ENCODE data around the gene CEBPG. TPM values are rescaled to one million over a fixed set of nuclear protein-coding genes. Genes with fewer than 3 reads are reported as not detected.

The CEBPG gene
- total RNA-seq, 3 donors from 2014 or later = 23.3 to 32.0 (median 23.4) TPM

GRCh38 chr19:33416307-33417215 lies 43.1 kb downstream of the CEBPG start:
- peak in 2 of 3 donors; percentile 43 to 56 for TF ChIP-seq CTCF (IDR thresholded peaks at IDR 0.05)
- no peak for TF ChIP-seq POLR2A (IDR thresholded peaks at IDR 0.05)
- Histone ChIP-seq H3K4me1 (no peaks in the 10 kb centered on the region), H3K36me3 (no peaks in the 10 kb centered on the region), H3K27me3 (no peaks in the 10 kb centered on the region), H3K9me3 (no peaks in the 10 kb centered on the region), H3K27ac (no peak overlapping the region), H3K4me3 (peak overlapping the region in 2 of 3 donors; percentile 21 to 50)
- intact Hi-C loops (cut with DNase I; ENCODE audit: low total_unique reads) = no loop called here
- DNase-seq (ENCODE audit: low spot score in 2 of 2) = peak in 1 of 2 donors; percentile 41

GRCh38 chr19:33417751-33418150 lies 44.2 kb downstream of the CEBPG start:
- intact Hi-C loops (cut with DNase I; ENCODE audit: low total_unique reads) = no loop called here
- Histone ChIP-seq H3K9me3 (no peaks in the 10 kb centered on the region), H3K27ac (no peak overlapping the region), H3K4me3 (no peak overlapping the region), H3K4me1 (no peaks in the 10 kb centered on the region), H3K27me3 (no peaks in the 10 kb centered on the region), H3K36me3 (no peaks in the 10 kb centered on the region)
- TF ChIP-seq POLR2AphosphoS5 (IDR thresholded peaks at IDR 0.05) = no peak
- TF ChIP-seq CTCF (IDR thresholded peaks at IDR 0.05) = no peak
- no peak for TF ChIP-seq POLR2A (IDR thresholded peaks at IDR 0.05)
- no peak for DNase-seq (ENCODE audit: low spot score in 2 of 2)

GRCh38 chr19:33418461-33418860 lies 45.0 kb downstream of the CEBPG start:
- no peak overlapping the region for H3K4me3 ChIP-seq
- no peaks in the 10 kb centered on the region for H3K4me1 ChIP-seq
- H3K9me3 ChIP-seq = no peaks in the 10 kb centered on the region
- DNase-seq (ENCODE audit: low spot score in 2 of 2) = no peak
- no peak overlapping the region for H3K27ac ChIP-seq
- intact Hi-C loops (cut with DNase I; ENCODE audit: low total_unique reads) = no loop called here
- no peaks in the 10 kb centered on the region for H3K27me3 ChIP-seq
- no peaks in the 10 kb centered on the region for H3K36me3 ChIP-seq
- TF ChIP-seq POLR2A (IDR thresholded peaks at IDR 0.05) (no peak), POLR2AphosphoS5 (IDR thresholded peaks at IDR 0.05) (no peak), CTCF (IDR thresholded peaks at IDR 0.05) (no peak)

GRCh38 chr19:33418871-33419787 lies 45.6 kb downstream of the CEBPG start:
- Histone ChIP-seq H3K27ac (no peak overlapping the region), H3K27me3 (no peaks in the 10 kb centered on the region), H3K4me3 (no peak overlapping the region), H3K36me3 (no peaks in the 10 kb centered on the region), H3K4me1 (no peaks in the 10 kb centered on the region), H3K9me3 (no peaks in the 10 kb centered on the region)
- TF ChIP-seq CTCF (IDR thresholded peaks at IDR 0.05) = no peak
- TF ChIP-seq POLR2AphosphoS5 (IDR thresholded peaks at IDR 0.05) = no peak
- no peak for TF ChIP-seq POLR2A (IDR thresholded peaks at IDR 0.05)
- intact Hi-C loops (cut with DNase I; ENCODE audit: low total_unique reads) = no loop called here
- no peak for DNase-seq (ENCODE audit: low spot score in 2 of 2)

DNA sequence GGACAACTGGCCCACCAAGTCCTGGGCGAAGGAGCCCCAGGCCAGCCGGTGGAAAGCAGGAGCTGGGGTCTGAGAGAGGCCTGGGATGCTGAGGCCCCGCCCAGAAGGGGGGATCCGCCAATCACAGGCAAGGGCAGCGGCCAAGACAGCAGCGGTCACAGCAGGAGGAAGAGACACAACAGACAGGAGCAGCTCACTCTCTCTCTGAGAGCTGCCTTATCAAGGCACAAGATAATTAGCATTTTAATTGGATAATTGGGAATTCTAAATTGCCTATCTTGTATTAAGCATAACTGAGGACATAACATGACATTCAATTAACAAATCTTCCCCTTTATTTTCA lies 46.2 kb downstream of the CEBPG start:
- H3K4me3 ChIP-seq = no peak overlapping the region
- H3K27ac ChIP-seq = no peak overlapping the region
- H3K9me3 ChIP-seq = no peaks in the 10 kb centered on the region
- no peak for DNase-seq (ENCODE audit: low spot score in 2 of 2)
- H3K36me3 ChIP-seq = no peaks in the 10 kb centered on the region
- intact Hi-C loops (cut with DNase I; ENCODE audit: low total_unique reads) = no loop called here
- no peaks in the 10 kb centered on the region for H3K4me1 ChIP-seq
- H3K27me3 ChIP-seq = no peaks in the 10 kb centered on the region
- TF ChIP-seq CTCF (IDR thresholded peaks at IDR 0.05) (no peak), POLR2A (IDR thresholded peaks at IDR 0.05) (no peak), POLR2AphosphoS5 (IDR thresholded peaks at IDR 0.05) (no peak)
